Activated T-helper 9 cell treated with anti-CD3 and anti-CD28 coated beads, Interleukin-2, amount 50 U/mL, for 16 hours (primary cell): Measurements from ENCODE around the gene PDZD2.
"Not testable (repeated sequence)": the region's sequence is repeated elsewhere in the genome, so short reads cannot be mapped to it uniquely, and the experiment has no call there.

Source experiments
- DNase-seq: peaks from one replicate; pipeline ENCODE4 v3.0.0-alpha.2; 2020; ENCODE audit warnings: low read depth

Gene PDZD2

GRCh38 chr5:32080565-32080964 is 441.6 kb downstream of the PDZD2 start:
- DNase-seq = not testable (repeated sequence)

GRCh38 chr5:32082701-32083100 is 443.8 kb downstream of the PDZD2 start:
- no peak for DNase-seq

- no peak for DNase-seq
These were observed 445.1 kb downstream of the PDZD2 start for GRCh38 chr5:32083981-32084430.

GRCh38 chr5:32087086-32088082 is 448.5 kb downstream of the PDZD2 start:
- DNase-seq = no peak

- DNase-seq = no peak
These were observed 449.3 kb downstream of the PDZD2 start for GRCh38 chr5:32088214-32088613.

- DNase-seq = no peak
These were observed 450.4 kb downstream of the PDZD2 start for GRCh38 chr5:32089146-32090000.

GRCh38 chr5:32090026-32090754 is 451.3 kb downstream of the PDZD2 start:
- no peak for DNase-seq

GRCh38 chr5:32090755-32091128 is 451.8 kb downstream of the PDZD2 start:
- no peak for DNase-seq

GRCh38 chr5:32092938-32093812 is 454.2 kb downstream of the PDZD2 start:
- peak; percentile 24 for DNase-seq

GRCh38 chr5:32094691-32095090 is 455.8 kb downstream of the PDZD2 start:
- DNase-seq = no peak

- no peak for DNase-seq
These were observed 456.3 kb downstream of the PDZD2 start for GRCh38 chr5:32095261-32095671.

GRCh38 chr5:32096891-32097595 is 458.1 kb downstream of the PDZD2 start:
- DNase-seq = no peak

GRCh38 chr5:32098291-32098690 is 459.4 kb downstream of the PDZD2 start:
- no peak for DNase-seq

GRCh38 chr5:32098890-32099310 is 460.0 kb downstream of the PDZD2 start:
- DNase-seq = no peak

- DNase-seq = no peak
These were observed 460.6 kb downstream of the PDZD2 start for GRCh38 chr5:32099486-32100035.

GRCh38 chr5:32100230-32100629 is 461.3 kb downstream of the PDZD2 start:
- DNase-seq = no peak

GRCh38 chr5:32100691-32101302 is 461.9 kb downstream of the PDZD2 start:
- no peak for DNase-seq

GRCh38 chr5:32102254-32102986 is 463.5 kb downstream of the PDZD2 start:
- DNase-seq = no peak

GRCh38 chr5:32103521-32103920 is 464.6 kb downstream of the PDZD2 start:
- no peak for DNase-seq
